ENCODE data around the gene ANK3.

ANK3 gene

GRCh38 chr10:60271319-60272040 is 118.2 kb downstream of the ANK3 start:
- no peak for DNase-seq

GRCh38 chr10:60270426-60270825 is 119.2 kb downstream of the ANK3 start:
- no peak for DNase-seq

DNA sequence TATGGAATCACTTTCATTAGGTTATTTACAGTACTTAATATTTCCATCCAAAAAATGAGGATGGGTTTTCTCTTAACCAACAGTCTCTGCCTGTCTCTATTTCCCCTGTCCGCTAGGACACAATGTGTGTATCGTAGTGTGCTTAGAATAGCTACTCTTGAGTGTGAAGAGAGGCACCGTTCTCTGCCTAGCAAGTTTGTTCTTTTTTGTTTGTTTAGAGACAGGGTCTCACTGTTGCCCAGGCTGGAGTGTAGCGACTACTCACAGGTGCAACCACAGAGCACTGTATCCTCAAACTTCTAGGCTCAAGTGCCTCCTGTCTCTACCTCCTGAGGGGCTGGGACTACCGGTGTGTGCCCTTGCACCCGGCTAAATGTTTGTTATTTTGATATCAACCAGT is 121.9 kb downstream of the ANK3 start:
- DNase-seq: no peak

DNA sequence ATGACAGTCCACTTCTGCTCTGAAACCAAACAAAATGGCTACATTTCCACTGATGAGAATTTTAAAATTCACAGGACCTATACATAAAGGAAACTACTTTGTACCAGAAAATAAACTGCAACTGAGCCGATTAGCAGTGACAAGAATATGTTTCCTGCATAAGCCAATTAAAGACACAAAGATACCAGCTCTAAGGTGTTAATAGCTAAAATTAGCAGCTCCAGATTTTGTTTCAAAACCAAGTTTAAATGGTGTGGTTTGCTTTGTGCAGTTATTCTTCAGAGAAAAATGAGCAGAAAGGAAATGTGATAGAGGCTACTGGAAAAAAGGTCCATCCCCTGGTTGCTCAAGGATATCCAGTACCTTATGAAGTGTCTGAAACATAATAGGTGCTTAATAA is 123.2 kb downstream of the ANK3 start:
- DNase-seq: no peak

DNA sequence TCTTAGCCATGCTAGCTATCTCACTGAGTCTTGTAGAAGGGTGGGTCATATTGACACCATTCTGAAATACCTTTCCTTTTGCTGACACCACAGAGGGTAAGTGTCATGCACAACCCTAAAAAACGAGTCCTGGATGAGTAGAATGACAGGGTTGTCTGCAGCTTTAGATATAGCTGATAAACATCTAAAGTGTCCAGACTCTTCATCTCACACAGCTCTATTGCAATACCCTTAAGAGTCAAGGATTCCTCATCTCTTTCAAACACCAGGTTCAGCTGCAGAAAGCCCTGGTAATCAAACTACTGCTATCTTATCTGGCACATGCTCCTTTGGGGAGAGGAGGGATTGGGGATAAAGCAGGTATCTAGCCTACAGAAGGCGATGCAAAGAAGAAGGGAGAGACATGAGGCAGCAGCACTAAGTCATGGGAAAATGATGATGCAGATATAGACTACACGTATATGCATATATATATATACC is 127.0 kb downstream of the ANK3 start:
- no peak for DNase-seq

DNA sequence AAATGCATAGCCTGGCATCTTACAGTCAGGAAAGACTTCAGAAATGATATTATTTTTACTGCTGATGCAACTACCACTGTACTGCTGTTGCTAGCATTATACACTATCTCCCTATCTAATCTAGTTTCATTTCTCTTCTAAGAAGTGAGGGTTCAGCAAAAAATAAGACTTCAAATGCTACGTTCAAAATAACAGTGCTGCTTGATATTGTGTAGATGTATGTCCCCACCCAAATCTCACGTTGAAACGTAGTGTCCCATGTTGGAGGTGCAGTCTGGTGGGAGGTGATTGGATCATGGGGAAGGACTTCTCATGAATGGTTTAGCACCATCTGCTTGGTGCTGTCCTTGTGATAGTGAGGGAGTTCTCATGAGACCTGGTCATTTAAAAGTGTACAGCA is 129.4 kb downstream of the ANK3 start:
- no peak for DNase-seq

DNA sequence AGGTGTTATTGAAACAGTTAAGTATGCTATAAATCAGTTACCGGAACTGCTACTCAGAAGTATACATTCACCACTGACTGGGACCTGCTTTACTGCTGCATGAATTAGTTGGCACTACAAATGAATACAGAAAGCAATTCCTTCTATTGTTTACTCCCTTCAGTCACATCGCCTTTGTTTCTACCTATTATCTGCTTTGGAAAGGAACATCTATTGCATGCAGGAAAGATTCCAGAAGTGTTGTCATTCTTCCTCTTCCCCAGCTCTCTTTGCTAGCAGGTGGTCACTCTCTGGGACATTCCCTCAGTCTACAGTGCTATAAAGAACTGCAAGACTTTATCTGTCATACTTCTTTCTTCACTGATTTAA is 131.3 kb downstream of the ANK3 start:
- no peak for DNase-seq

GRCh38 chr10:60257767-60258428 is 131.8 kb downstream of the ANK3 start:
- no peak for DNase-seq

GRCh38 chr10:60254776-60255175 is 134.9 kb downstream of the ANK3 start:
- no peak for DNase-seq

- DNase-seq: no peak
Observed at GRCh38 chr10:60253484-60253883, 136.2 kb downstream of the ANK3 start.

GRCh38 chr10:60252688-60253087 is 137.0 kb downstream of the ANK3 start:
- no peak for DNase-seq

DNA sequence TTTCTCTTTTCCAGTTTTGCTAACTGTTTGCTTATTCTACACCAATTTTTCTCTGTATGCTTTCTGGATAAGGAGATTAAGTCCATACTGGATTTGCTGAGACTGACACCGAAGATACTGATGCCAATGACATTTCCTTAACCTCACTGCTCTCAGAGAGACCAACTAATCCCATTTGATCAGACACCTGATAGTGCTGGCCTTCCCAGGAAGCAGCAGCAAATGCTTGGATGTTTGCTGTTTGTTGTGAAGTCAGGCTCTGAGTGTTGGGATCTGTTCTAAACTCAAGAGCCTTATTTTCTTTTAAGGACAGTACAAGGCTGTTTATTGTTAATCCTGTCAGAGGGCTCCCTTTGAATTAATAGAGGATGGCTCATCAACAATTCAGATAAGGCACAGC is 143.3 kb downstream of the ANK3 start:
- no peak for DNase-seq

- no peak for DNase-seq
Observed at GRCh38 chr10:60239228-60239627, 150.4 kb downstream of the ANK3 start.

GRCh38 chr10:60238759-60239100 is 150.9 kb downstream of the ANK3 start:
- DNase-seq: no peak

DNA sequence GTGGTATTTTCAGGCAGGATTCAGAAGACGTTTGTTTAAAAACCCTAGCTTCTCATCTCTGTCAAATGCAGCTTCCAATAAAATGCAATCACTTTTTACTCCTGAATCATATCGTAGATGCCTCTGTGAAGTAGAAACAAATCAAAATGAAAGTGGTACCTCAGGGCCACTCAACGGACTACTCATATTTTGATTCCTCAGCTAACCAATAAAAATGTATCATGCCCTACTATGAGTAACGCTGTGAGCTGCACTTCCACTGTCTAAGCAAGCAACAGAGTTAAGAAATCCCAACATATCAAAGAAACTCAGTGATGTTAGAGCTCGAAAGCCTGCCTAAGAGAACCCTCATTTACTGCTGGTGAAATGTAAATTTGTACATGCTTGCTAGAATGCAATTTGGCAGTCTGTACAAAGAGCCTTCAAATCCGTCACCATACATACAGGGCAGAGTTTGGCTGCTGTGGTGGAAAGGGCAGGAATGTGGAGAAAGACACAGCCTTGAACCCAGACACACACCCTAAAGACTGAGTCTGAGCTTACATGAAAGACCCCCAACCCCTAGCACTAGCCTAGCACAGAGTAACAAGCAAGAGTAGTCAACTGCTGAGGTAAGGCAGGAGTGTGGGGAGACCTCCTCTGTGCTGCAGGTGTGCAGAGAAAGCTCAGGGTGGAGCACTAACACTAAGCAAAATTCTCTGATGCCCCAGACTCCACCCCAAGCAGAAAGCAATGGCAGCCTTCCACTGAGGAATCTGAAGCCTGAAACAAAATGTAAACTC is 151.5 kb downstream of the ANK3 start:
- DNase-seq: peak in 1 of 2 donors; percentile 20

DNA sequence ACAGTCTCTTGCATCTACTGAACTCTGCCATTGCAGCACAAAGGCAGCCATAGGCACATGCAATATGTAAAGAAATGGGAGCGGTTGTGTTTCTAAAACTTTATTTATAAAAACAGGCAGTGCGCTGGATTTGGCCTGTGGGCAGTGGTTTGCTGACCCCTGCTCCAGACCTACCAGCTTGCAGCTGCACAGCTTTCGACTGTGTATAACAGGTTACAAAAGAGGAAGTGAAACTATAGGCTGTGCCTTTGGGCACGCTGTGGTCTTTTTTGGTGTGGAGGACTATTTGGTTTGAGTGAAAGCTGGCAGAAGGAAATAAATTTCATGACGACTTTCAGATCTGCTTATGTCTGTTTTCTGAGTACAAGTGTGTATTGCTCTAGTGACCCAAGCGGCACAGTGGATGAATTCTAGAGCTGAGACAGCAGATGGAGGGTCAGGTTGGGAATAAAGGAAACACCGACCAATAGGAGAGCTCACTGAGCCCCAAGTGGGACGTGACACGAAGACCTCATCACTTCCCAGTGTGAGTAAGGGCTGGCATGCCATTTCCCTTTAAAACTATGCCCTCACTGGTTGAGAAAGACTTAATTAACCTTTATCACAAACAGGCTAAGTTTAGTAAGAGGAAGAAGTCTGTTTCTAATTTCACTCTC is 152.7 kb downstream of the ANK3 start:
- peak in 1 of 2 donors; percentile 18 for DNase-seq

DNA sequence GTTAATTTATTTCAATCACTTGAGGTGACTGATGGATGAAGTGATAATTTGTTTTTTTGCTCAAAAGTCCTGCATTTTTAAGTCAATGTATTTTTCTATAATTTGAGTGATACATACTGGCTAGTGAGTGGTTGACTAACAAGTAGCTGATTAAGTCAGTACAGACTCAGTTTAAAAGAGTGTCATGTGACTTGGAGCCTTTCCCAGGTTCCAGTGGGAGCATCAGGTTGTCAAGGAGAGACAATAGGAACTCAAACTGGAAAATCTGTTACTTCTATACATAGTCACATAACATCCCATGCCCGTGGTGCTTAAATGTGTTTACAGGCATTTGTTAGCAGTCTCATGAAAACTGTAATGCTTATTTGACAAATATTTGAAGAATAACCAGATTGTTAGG is 154.7 kb downstream of the ANK3 start:
- DNase-seq: no peak

DNA sequence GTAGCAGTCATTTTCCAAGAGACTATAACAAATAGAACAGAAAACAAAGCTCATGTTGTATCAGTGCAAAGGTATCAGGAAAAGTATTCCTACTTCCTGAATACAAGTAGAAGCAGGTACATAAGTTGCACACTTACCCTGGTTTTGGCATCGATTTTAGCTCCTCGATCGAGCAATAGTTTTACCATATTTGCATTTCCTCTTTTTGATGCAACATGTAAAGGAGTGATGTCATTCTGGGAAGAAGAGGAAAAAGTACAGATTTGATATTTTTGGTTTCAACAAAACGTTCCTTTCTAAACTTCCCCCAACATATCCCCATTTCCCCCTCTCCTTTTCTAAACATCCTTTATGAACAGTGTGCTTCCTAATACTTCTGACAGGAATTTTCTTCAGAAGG is 155.1 kb downstream of the ANK3 start:
- no peak for DNase-seq

- DNase-seq: no peak
Observed at GRCh38 chr10:60230892-60231291, 158.8 kb downstream of the ANK3 start.

DNA sequence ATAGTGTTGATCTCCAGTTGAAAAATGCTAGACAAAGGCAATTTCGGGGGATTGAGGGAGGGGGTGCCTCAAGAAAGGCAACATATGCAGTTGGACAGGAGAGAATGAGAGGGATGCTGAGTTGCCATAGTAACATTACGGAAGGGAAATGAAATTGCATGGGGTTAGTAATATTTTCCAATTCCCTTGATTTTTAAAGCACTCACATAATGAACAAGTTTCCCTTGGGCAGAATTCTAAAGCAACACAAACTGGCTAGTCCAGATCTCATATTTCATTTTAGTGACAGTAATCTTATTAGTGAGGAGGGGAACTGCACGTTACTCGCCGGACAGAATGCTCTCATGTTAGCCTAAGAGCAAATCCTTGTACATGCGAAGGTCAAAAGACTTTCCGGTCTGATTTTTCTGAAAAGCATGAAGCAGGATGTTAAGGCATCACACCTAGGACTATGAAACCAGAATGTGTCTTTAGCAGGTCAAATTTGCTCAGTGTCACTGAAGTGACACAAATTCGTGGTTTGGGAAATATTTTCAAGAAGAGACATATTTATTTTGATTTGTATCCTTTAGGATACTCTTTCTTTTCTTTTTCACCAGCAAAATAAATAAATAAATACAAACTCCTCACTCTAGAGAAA is 165.5 kb downstream of the ANK3 start:
- DNase-seq: no peak

DNA sequence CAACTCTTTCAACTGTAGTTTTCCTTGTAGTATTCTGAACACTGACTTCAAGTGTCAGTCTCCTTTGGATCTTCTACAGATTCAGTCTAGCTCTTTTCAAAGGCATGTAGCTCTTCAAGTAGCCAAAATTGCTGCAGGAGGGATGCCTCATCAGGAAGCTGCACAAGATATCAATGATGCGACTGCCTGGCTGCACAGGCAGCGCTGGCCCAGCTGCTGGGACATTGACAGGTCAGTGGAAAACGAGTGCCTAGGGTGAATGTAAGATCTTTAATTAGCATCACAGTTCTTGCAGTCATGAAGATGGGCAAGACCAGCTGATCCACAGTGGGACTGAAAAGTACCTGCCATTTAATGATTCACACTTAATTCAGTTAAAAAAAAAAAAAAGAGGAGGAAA is 167.6 kb downstream of the ANK3 start:
- DNase-seq: no peak

DNA sequence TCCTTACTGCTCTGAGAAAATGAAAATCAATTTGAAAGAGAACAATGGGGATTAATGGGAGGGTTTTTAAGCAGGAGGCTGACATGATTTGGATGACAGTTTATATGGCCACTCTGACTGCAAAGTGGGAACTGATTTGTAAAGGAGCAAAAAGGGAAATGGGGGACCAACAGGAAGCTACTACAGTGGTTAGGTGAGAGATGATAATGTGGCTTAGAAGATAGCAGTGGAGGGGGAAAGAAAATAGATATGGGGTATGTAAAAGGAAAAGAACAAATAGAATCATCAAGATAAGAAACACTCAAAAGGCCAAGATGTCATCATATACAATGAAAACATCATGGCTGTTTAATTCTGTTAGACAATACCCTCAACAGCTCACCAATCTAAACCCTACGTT is 177.5 kb downstream of the ANK3 start:
- DNase-seq: no peak

All from stimulated activated CD4-positive, alpha-beta T cell treated with anti-CD3 and anti-CD28 coated beads, Interleukin-2, amount 100 ng/mL, for 24 hours (primary cell).